Measurements from ENCODE around the gene ELMO2. TPM values are rescaled to one million over a fixed set of nuclear protein-coding genes. Genes with fewer than 3 reads are reported as not detected.

Gene ELMO2
- total RNA-seq, 2 donors from 2014 or later, result 47.7 to 117 TPM

GRCh38 chr20:46378412-46379009, 27.9 kb downstream of the ELMO2 start:
- no peaks in the 10 kb centered on the region for H3K27me3 ChIP-seq (replicated peaks; ENCODE audit: insufficient read depth)
- no peaks in the 10 kb centered on the region for H3K9me3 ChIP-seq
- H3K4me1 ChIP-seq (replicated peaks), result peaks cover 9% of the 10 kb centered on the region
- peak overlapping the region; percentile 22 to 55 for H3K27ac ChIP-seq
- DNase-seq (ENCODE audit: low spot score), result peak; percentile 80
- TF ChIP-seq POLR2A (IDR thresholded peaks at IDR 0.05) (no peak), CTCF (IDR thresholded peaks at IDR 0.05) (peak in 1 of 4 experiments; percentile 7), POLR2AphosphoS5 (IDR thresholded peaks at IDR 0.05) (peak; percentile 84)
- H3K36me3 ChIP-seq, result peaks cover 0 to 31% of the 10 kb centered on the region in 2 donors
- intact Hi-C loops (cut with DNase I), result no loop called here
- no peak overlapping the region for H3K4me3 ChIP-seq
- WGBS, result 47% methylated on average over 2 of the region's 2 CpGs

DNA sequence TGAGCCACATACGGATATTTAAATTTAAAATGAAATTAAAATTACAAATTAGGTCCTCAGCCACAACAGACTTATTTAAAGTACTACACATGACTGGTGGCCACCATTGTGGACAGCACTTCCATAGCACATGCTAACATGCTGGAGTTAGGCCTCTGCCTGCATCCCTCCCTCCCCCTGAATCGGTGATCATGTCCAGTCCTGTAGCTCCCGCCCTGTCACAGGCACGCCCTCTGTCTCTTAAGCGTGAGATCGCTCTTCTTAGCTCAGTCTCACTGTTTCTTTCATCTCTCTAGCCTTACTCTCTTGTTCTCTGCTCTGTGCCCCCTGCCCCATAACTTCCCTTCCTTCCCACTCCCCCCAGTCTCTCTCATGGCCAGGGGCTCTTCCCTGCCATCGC, 28.9 kb downstream of the ELMO2 start:
- no peak for DNase-seq (ENCODE audit: low spot score)
- peaks cover 0 to 37% of the 10 kb centered on the region in 2 donors for H3K36me3 ChIP-seq

DNA sequence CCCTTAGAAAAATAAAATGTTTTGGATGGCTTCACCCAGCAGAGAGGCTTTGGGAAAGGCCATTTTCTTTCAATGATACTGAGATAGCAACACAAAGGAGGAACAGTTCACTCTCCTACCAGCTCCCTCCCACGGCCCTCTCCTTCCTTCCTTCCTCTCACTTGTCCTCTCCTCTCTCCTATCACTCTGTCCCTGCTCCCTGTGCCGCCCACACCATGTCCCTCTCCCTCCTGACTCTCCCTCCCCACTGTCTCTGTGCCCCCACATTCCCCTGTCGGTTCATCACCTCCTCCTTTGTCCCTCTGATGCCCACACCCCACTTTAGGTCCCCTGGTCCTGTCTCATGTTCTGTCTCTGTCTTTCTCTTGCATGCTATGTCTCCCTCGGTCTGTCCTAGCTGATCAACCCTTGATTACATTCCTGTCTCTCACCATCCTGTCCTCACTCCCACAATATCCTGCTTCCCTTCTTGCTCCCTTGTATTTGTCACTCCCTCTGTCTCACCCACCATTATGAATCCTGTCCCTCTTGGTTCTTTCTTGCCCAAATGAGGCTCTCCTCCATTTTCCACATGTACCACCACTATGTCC, 30.1 kb downstream of the ELMO2 start:
- intact Hi-C loops (cut with DNase I), result no loop called here
- peaks cover 6 to 41% of the 10 kb centered on the region in 2 donors for H3K36me3 ChIP-seq

More for the DNA sequence above, 28.9 kb downstream of the ELMO2 start:
- H3K4me1 ChIP-seq (replicated peaks), result peaks cover 9% of the 10 kb centered on the region
- no peaks in the 10 kb centered on the region for H3K27me3 ChIP-seq (replicated peaks; ENCODE audit: insufficient read depth)
- no peak overlapping the region for H3K4me3 ChIP-seq
- TF ChIP-seq POLR2A (IDR thresholded peaks at IDR 0.05), result no peak
- TF ChIP-seq CTCF (IDR thresholded peaks at IDR 0.05), result peak in 1 of 4 experiments; percentile 30
- peak overlapping the region; percentile 22 to 55 for H3K27ac ChIP-seq
- H3K9me3 ChIP-seq, result no peaks in the 10 kb centered on the region
- 49% methylated on average over 7 of the region's 7 CpGs for WGBS
- intact Hi-C loops (cut with DNase I), result no loop called here

GRCh38 chr20:46375771-46376170, 30.6 kb downstream of the ELMO2 start:
- Histone ChIP-seq H3K27me3 (replicated peaks; ENCODE audit: insufficient read depth) (no peaks in the 10 kb centered on the region), H3K9me3 (no peaks in the 10 kb centered on the region), H3K4me3 (no peak overlapping the region), H3K27ac (no peak overlapping the region), H3K4me1 (replicated peaks) (peaks cover 9% of the 10 kb centered on the region), H3K36me3 (peaks cover 11 to 41% of the 10 kb centered on the region in 2 donors)
- intact Hi-C loops (cut with DNase I), result no loop called here
- no peak for DNase-seq (ENCODE audit: low spot score)
- TF ChIP-seq POLR2A (IDR thresholded peaks at IDR 0.05) (no peak), CTCF (IDR thresholded peaks at IDR 0.05) (no peak), POLR2AphosphoS5 (IDR thresholded peaks at IDR 0.05) (no peak)
- 87% methylated on average over 5 of the region's 5 CpGs for WGBS

More for the DNA sequence above, 30.1 kb downstream of the ELMO2 start:
- Histone ChIP-seq H3K4me3 (no peak overlapping the region), H3K9me3 (no peaks in the 10 kb centered on the region), H3K27ac (no peak overlapping the region), H3K4me1 (replicated peaks) (peaks cover 9% of the 10 kb centered on the region), H3K27me3 (replicated peaks; ENCODE audit: insufficient read depth) (no peaks in the 10 kb centered on the region)
- TF ChIP-seq POLR2A (IDR thresholded peaks at IDR 0.05), result no peak
- no peak for TF ChIP-seq CTCF (IDR thresholded peaks at IDR 0.05)
- TF ChIP-seq POLR2AphosphoS5 (IDR thresholded peaks at IDR 0.05), result no peak
- no peak for DNase-seq (ENCODE audit: low spot score)
- whole genome bisulfite sequencing, result 82% methylated on average over 4 of the region's 4 CpGs

DNA sequence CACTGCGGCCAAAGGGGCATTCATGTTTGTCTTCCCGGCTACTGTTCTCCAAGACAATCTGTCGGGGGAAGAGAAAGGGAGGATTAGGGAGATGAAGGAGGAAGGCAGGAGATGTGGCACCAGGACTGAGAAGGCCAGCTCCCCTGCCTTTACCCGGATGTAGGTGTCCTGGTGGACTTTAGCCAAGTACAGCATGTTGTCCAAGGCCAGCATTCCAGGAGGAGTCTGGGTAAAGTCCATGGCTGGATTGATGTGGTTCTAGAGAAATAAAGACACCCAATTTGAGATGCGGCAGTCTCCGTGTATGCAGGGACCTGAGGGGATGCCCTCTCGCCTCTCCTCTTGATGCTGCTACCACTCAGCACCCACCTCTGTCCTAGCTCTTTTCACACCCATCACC, 32.0 kb downstream of the ELMO2 start:
- intact Hi-C loops (cut with DNase I), result no loop called here
- no peak overlapping the region for H3K4me3 ChIP-seq
- H3K27me3 ChIP-seq (replicated peaks; ENCODE audit: insufficient read depth), result no peaks in the 10 kb centered on the region
- no peaks in the 10 kb centered on the region for H3K9me3 ChIP-seq
- 91% methylated on average over 7 of the region's 7 CpGs for WGBS
- no peak for DNase-seq (ENCODE audit: low spot score)
- H3K4me1 ChIP-seq (replicated peaks), result peaks cover 9% of the 10 kb centered on the region
- TF ChIP-seq POLR2AphosphoS5 (IDR thresholded peaks at IDR 0.05) (no peak), CTCF (IDR thresholded peaks at IDR 0.05) (no peak), POLR2A (IDR thresholded peaks at IDR 0.05) (no peak)
- H3K27ac ChIP-seq, result no peak overlapping the region
- H3K36me3 ChIP-seq, result peaks cover 12 to 38% of the 10 kb centered on the region in 2 donors

All from prostate gland (tissue), 2 donors.